Ishikawa (cell line): ENCODE results near the gene SLC28A3.

ENCODE experiments used
- CEBPB ChIP-seq: IDR thresholded peaks from 2 replicates; pipeline ENCODE4 v1.6.1; 2012
- EGR1 ChIP-seq: IDR thresholded peaks from 2 replicates; pipeline ENCODE4 v1.6.1; 2012
- MAX ChIP-seq: IDR thresholded peaks from 2 replicates; pipeline ENCODE4 v1.6.1; 2012
- NFIC ChIP-seq: IDR thresholded peaks from 2 replicates; pipeline ENCODE4 v1.6.1; 2012
- REST ChIP-seq: IDR thresholded peaks from 2 replicates; pipeline ENCODE4 v1.6.1; 2012; ENCODE audit warnings: low read depth, mild to moderate bottlenecking
- TAF1 ChIP-seq: IDR thresholded peaks from 2 replicates; pipeline ENCODE4 v1.6.1; 2012; ENCODE audit warnings: low read depth, mild to moderate bottlenecking
- TCF12 ChIP-seq: IDR thresholded peaks from 2 replicates; pipeline ENCODE4 v1.6.1; 2012; ENCODE audit warnings: low read depth
- YY1 ChIP-seq: IDR thresholded peaks from 2 replicates; pipeline ENCODE4 v1.6.1; 2012; ENCODE audit warnings: low read depth
- TF ChIP-seq, protein P1 (sequence below): IDR thresholded peaks from 2 replicates; pipeline ENCODE4 v1.6.1; 2012

DNA sequence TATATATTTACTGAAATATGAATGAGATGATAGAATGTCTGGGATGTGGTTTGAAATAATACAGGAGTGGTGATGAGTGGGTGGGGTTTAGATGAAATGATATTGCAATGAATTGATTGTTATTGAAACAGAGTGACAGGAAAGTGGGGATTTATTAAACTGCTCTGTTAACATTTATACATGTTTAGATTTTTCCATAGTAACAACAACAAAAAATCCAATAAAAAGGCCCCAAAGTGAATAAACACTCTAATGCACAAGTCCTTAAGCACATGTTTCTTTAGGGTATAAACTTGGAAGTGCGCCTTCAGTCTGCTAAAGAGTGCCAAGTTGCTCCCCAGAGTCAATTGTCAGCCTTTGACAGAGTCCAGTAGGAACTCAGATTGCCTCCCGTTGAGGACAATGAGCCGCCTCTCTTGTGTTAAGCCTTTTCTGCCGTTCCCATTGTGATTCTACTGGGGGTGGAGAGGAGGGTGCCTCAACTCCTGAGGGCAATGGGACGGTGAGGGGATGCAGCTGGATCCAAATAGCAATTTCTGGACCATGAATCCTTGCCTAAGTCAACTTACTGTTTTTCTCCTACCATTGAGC is 112.3 kb downstream of the SLC28A3 start:
- TF ChIP-seq MAX (no peak), TAF1 (no peak), EGR1 (no peak), CEBPB (no peak), NFIC (no peak), TCF12 (no peak), REST (no peak), YY1 (no peak)
- TF ChIP-seq, protein P1, sequence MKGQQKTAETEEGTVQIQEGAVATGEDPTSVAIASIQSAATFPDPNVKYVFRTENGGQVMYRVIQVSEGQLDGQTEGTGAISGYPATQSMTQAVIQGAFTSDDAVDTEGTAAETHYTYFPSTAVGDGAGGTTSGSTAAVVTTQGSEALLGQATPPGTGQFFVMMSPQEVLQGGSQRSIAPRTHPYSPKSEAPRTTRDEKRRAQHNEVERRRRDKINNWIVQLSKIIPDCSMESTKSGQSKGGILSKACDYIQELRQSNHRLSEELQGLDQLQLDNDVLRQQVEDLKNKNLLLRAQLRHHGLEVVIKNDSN: no peak
